Stimulated activated naive CD4-positive, alpha-beta T cell (primary cell): Measurements from ENCODE around the gene CA5A.
"Not testable (repeated sequence)": the region's sequence is repeated elsewhere in the genome, so short reads cannot be mapped to it uniquely, and the experiment has no call there.

Experiments
- DNase-seq, 6 experiments: peaks; one replicate each; lab custom pipeline; 2025; lab: John Stamatoyannopoulos, UW

Gene CA5A

DNA sequence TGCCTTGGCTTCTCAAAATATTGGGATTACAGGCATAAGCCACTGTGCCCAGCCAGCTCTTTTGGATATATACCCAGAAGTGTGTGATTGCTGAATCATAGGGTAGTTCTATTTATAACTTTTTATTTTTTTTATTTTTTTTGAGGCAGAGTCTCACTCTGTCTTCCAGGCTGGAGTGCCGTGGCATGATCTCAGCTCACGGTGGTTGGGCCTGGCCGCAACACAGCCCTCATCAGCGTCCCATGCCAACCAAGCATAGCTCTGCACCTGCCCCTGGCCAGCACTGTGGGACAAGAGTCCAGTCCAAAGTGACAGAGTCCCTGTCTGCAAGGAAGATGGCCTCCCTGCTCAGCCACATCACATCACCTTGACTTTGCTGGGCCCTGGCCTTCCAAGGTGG, 42.3 kb downstream of the CA5A start:
- not testable (repeated sequence) for DNase-seq

DNA sequence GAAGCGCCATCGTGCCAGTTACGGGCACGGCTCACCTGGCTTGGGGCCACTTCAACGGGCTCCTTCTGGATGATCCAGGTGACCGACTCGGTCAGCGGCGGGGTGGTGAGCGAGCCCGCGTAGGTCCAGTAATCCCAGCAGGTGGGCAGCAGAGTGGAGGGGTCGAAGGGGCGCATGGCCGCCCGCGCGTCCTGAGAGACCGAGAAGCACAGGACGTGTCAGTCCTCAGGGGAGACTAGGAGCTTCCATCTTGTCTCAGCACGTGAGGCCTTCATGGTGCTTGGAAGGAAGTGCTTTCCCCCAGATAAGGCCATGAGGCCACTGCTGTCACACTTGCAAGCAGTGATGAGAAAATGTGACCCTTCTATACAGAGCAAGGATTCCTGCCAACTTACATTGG, 44.6 kb downstream of the CA5A start:
- DNase-seq: no peak

DNA sequence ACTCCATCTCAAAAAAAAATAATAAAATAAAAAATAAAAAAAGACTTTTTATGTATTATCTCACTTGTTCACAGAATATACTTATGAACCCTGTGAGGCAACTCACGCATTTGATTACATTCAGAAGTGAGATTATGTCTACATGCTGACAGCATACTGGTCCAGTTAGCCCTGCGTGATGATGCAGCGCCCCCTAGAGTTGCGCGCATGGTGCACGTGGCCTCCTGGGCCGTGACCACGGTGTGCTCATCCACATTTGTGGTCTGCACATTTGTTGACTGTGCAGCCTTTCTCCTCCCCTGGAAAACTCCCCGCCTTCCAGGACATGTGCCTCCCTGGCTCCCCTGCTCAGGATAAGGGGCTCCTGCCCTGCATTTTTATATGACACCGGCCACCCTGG, 46.6 kb downstream of the CA5A start:
- DNase-seq: not testable (repeated sequence)

DNA sequence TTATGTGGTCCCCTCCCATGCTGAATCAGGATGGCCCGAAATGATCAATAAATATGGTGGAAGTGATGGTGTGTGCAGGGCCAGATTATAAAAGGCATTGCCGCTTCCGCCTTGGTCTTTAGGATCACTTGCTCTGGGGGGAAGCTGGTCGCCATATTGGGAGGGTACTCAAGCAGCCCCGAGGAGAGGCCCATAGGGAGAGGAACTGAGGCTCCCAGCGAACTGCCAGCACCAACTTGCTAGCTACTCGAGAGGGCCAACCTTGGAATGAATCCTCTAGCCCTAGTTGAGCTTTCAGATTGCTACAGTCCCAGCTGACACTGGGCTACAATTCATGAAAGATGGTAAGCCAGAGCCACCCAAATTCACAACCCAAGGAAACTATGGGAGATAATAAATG, 48.0 kb downstream of the CA5A start:
- not testable (repeated sequence) for DNase-seq

- DNase-seq: not testable (repeated sequence)
Observed at GRCh38 chr16:87887931-87888330, 48.4 kb downstream of the CA5A start.

DNA sequence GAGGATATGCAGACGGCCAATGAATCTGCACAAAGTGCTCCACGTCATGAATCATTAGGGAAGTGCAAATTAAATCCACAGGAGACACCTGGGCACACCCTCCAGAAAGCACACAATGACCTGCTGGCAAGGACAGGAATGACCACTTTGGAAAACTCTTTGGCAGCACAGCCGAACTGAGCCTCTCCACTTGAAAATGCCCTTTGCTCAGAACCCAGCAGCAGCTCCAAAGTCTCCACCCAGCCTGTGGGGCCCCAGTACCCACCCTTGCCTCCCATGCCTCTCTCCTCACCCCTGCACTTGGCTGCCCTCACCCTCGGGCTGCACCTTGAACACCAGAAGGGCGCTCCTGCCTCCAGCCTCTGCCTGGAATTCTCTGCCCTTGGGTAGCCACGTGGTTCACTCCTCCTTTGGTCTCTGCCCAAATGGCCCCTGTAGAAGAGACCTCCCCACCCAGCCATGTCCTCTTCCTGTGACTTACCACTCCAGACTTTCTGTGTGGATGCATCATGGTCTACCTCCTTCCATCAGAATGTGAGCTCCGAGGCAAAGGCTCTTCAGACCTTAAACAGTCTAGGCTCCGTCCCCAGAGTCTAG, 50.9 kb downstream of the CA5A start:
- not testable (repeated sequence) for DNase-seq

- DNase-seq: no peak
Observed at GRCh38 chr16:87882436-87883019, 53.8 kb downstream of the CA5A start.

- no peak for DNase-seq
Observed at GRCh38 chr16:87881324-87882200, 54.8 kb downstream of the CA5A start.

GRCh38 chr16:87880117-87880696, 56.1 kb downstream of the CA5A start:
- DNase-seq: no peak

- not testable (repeated sequence) for DNase-seq
Observed at GRCh38 chr16:87879411-87880013, 56.8 kb downstream of the CA5A start.

GRCh38 chr16:87878704-87879103, 57.6 kb downstream of the CA5A start:
- no peak for DNase-seq

- DNase-seq: no peak
Observed at GRCh38 chr16:87877942-87878507, 58.3 kb downstream of the CA5A start.

- no peak for DNase-seq
Observed at GRCh38 chr16:87874639-87875427, 61.5 kb downstream of the CA5A start.

DNA sequence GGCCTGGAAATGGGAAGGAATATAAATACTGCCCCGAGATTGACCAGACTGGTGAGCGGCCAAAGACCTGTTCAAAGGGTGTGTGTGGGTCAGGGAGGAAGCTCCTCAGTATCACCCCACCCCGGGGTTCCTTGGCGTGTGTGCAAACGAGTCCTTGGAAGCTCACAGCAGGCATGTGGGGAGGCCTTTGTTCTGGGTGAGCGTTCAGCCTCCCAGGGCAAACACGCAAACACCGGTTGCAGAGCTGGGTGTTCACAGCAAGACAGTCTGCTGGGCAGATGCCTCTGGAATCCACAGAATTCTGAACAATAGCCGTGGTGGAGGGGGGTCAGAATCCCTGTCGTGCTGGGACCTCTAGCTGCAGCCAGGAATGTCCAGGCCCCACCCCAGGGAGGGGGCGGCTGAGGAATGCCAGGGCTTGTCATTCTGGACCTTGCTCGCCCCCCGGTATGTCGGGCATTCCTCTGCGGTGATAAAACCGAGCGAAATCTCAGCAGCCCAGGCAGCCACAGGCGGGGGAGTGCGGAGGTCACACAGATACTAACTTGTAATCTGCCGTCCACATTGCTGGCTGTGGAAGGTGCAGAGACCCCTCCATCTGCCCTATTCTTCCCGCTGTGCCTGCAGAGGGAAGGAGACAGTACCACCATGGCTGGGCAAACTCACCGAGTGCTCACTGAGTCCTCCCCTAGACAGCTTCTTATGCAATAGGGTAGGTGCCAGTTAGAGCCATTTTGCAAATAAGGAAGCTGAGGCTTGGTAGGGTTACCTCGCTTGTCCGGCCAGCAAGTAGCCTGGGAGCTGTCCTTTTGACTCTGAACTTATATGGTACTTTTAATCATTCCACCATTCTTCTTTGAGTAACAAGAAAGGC, 65.7 kb downstream of the CA5A start:
- not testable (repeated sequence) for DNase-seq

DNA sequence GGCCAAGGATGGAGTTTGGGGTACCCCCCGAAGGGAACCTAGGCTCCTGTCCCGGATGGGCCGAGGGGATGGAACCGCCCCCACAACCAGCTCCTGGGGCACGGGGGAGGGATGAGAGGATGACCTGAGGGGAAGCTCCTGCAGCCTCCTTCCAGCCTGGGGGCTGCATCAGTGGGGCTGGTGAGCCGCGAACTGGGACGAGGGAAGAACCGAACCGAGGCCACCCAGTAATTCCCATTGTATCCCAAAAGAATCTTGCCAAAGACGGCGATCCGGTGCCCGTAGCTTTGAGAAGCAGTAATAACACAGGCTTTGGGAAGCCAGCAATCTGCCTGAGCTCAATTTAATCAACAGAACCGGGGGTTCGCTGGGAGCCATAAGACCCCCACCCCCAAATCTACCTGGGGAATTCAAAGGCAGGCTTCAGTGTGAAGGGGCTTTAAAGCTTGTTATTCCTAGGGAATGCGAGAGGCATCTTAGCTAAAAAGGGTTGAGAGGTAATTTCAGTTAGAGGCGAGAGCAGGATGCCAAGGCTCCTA, 66.4 kb downstream of the CA5A start:
- DNase-seq: not testable (repeated sequence)

DNA sequence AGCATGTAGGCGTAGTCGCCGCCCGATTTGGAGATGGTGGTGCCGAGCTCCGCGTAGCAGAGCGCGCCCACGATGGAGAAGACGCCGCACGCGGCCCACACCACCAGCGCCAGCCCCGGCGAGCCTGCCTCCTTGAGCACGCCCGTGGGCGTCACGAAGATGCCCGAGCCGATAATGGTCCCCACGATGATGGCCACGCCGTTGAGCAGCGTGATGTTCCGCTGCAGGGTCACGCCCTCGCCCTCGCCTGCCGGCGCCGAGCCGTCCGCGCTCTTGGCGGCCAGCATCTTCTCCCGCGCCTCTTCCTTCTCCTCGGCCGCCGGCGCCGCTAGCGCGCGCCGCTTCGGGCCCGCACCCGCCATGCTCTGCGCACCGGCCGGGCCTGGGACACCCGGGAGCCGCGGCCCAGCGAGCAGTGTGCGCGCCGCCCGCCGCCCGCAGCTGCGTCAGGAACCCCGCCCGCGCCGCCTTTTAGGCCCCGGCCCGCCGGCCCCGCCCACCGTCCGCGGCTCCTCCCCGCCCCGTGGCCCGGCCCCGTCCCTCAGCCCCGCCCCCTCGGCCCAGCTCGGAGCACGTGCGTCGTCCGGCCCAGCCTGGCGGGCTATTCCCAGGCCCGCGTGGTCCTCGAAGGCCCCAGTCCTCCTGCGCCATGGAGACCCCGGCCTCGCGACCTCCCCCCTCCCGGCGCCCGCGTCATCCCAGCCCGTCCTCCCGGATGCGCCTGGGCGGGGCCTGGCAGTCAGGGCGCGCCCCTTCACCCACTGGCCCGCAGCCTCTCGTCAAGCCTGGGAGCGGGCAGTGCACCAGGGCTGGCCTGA, 67.1 kb downstream of the CA5A start, which contains the start of gene SLC7A5:
TSS of gene SLC7A5 (minus strand) at position 447 of the 818 bp plus-strand sequence. CDS start at position 362, 85 bp downstream.
- DNase-seq: peak; percentile 71 to 85 (median 82)

DNA sequence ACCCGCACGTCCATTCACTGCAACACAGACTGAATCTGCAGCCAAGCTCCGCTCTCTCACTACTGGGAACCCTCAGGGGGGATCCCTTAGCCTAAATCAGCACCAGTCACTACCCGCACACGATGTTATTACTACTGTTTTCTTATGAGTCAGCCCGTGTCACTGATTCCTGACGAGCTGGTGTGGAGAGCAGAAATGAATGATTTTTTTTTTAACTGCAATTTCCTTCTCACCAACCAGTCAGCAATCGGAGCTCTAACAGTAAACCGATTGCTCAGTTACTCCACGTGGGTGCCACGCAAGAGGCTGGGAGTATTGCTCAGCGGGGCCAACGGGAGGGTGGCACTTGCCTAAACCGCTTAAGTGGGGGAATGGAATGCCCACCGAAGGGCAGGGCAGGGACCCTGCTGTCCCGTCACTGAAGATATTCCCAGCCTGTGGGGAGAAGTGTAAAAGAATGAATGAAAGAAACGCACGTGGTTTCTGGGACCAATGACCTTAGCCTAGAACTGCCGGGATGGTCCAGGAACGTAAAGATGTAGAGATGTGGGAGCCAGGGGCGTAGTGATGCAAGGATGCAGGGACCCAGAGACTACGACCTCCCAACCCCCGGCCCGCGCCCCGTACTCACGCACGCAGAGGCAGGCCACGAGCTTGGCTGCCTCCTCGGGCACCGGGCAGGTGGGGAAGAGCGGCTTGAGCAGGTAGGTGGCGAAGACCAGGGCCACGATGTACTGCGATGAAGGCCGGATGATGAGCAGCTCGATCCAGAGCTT, 67.9 kb downstream of the CA5A start:
- DNase-seq: peak; percentile 17 to 60 (median 41)
